Skin epidermis (tissue), 12 donors: ENCODE data around the gene IL17REL.

Source experiments
- H3K27ac ChIP-seq, 21 experiments: fragments of 200-600 bp; sonication (generic) in 11 of 21; one replicate each; pipeline ENCODE4 v1.5.0; 2020; ENCODE audit warnings: mild to moderate bottlenecking in 3 of 21, inconsistent platforms in 2 of 21, moderate library complexity in 2 of 21
- H3K4me3 ChIP-seq, 7 experiments: fragments of 200-600 bp; sonication (generic) in 2 of 7; one replicate each; pipeline ENCODE4 v1.5.0; 2020; ENCODE audit warnings: inconsistent platforms in 2 of 7, mild to moderate bottlenecking in 2 of 7, moderate library complexity in 1 of 7

The IL17REL gene

GRCh38 chr22:50010676-50011446 is 1.7 kb downstream of the IL17REL start:
- Histone ChIP-seq H3K4me3 (peak overlapping the region in 3 of 7 experiments; percentile 4 to 28 (median 14)), H3K27ac (peak overlapping the region in 7 of 21 experiments; percentile 18 to 70 (median 38))

- Histone ChIP-seq H3K27ac (peak overlapping the region in 4 of 21 experiments; percentile 34 to 70 (median 43)), H3K4me3 (peak overlapping the region in 3 of 7 experiments; percentile 4 to 28 (median 14))
Observed at GRCh38 chr22:50009765-50010675, 2.5 kb downstream of the IL17REL start.

DNA sequence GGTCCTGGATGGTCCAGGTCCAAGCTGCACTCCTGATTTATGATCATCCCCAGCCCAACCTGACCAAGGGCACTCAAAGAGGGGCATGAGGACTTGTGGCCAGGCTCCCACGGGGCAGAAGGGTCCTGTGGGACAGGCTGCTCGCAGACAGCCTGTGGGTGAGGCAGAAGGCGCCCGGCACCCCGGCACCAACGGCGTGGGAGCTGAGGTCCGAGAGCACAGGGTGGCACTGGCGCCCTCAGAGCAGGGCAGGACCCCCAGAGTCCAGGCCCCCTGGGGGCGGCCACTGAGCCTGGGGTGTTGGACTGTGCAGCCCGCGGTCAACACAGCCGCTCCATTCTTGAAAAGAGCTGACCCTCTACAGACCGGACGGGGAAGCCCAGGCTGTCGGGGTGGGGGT is 3.3 kb downstream of the IL17REL start:
- Histone ChIP-seq H3K4me3 (no peak overlapping the region), H3K27ac (no peak overlapping the region)

- Histone ChIP-seq H3K4me3 (no peak overlapping the region), H3K27ac (no peak overlapping the region)
Observed at GRCh38 chr22:50008151-50009040, 4.2 kb downstream of the IL17REL start.

- no peak overlapping the region for H3K27ac ChIP-seq
- H3K4me3 ChIP-seq = no peak overlapping the region
Observed at GRCh38 chr22:50007057-50007511, 5.5 kb downstream of the IL17REL start.

- Histone ChIP-seq H3K27ac (no peak overlapping the region), H3K4me3 (no peak overlapping the region)
Observed at GRCh38 chr22:50004918-50005317, 7.6 kb downstream of the IL17REL start.

- Histone ChIP-seq H3K27ac (no peak overlapping the region), H3K4me3 (no peak overlapping the region)
Observed at GRCh38 chr22:50002791-50003190, 9.8 kb downstream of the IL17REL start.

DNA sequence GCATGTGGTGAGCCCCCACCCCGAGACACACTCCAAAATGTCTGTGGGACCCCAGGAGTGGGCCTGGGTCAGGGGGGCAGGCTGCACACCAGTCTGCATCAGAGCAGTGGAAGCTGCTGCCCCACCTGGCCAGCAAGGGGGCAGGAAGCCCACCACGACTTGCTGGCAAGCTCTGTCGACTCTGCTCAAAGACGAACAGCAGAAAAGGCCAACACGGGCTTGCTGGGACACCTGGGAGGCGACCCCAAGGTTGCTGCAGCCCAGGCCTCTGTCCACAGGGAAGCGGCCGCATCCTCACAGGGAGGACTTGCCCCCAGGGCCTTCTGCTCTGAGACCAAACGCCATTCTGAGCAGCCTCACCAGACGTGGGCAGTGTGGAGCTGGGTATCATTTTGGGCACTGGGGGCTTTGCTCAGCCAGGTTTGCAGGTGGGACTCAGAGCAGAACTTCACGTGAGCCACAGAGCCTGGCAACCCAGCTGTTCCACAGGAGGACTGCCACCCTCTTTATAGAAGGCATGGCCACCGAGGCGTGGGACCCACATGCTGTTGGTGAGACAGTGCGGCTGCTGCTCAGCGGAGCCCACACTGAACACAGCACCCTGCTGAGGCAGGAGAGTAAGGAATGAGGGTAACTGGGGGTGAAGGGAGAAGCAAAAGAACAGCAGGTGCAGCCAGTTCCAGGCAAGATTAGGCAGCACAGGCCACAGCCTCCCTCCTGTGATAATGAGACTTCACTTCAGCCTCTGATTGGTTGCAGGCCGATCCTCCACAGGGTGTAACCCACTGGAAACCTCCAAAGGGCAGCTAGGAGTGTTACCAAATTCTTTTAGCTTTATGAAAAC is 11.0 kb downstream of the IL17REL start:
- H3K27ac ChIP-seq = no peak overlapping the region
- H3K4me3 ChIP-seq = no peak overlapping the region

GRCh38 chr22:50000587-50001387 is 11.8 kb downstream of the IL17REL start:
- Histone ChIP-seq H3K4me3 (no peak overlapping the region), H3K27ac (no peak overlapping the region)

DNA sequence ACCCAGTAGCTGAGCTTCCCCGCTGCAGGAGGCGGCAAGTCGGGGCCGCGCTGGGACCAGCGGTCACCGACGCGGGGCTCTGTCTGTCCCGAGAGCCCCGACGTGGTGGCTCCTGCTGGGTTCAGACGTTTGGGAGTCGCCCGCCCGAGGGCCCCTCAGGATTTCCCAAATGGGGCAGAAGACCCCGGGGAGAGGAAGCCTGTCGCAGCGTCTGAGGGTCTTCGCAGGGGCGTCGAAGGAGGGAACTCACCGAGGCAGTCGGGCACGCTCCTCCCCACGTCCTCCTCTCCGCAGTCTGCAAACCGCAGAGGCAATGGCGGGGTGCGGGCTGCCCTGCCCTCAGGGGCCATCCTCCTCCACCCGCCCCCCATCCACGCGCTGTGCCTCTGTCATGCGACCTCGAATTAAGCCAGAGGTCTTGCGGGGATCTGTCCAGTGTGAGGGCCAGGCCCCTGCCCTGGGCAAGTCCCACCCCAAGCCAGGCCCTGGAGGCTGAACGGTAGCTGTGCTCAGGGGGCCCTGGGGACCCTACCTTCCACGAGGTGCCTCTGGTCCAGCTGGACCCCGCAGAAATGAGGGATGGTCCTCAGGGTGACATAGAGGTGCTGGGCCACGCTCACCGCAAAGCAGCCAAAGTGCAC is 12.5 kb downstream of the IL17REL start:
- Histone ChIP-seq H3K4me3 (no peak overlapping the region), H3K27ac (no peak overlapping the region)

DNA sequence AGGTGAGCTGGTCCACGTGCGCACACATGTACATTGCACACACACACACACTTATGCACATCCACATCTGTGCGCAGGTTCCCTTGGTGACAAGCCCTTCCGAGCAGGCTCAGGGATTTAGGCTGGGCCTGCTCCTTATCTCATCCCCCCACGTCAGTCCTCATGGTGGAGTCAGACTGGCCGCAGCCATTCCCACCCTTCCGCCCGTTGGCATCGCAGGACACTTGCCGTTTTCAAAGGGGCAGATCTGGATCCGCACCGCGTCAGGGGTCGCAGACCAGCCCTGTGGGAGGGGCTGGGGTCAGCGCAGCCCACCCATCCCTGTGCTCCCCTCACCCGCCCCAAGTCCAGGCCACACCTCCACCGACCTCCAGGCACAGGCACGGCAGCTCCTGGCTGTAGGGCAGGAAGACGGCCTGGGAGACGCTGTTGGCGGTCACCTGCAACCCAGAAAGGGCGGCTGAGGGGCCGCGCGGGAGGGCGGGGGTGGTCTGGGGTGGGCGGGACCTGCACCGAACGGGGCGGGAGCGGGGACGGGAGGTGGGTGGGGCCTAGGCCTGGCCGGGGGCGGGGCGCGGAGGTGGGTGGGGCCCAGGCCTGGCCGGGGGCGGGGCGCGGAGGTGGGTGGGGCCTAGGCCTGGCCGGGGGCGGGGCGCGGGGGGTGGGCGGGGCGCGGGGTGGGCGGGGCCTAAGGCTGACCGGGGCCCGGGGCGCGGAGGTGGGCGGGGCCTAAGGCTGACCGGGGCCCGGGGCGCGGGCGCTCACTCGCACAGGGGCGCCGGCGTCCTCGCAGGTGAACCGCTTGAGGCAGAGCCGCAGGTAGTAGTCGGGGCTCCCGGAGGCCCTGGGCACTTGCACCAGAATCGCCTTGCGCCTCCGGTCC is 13.3 kb downstream of the IL17REL start:
- H3K4me3 ChIP-seq = no peak overlapping the region
- no peak overlapping the region for H3K27ac ChIP-seq

GRCh38 chr22:49998718-49999062 is 13.9 kb downstream of the IL17REL start:
- H3K27ac ChIP-seq = no peak overlapping the region
- H3K4me3 ChIP-seq = no peak overlapping the region

DNA sequence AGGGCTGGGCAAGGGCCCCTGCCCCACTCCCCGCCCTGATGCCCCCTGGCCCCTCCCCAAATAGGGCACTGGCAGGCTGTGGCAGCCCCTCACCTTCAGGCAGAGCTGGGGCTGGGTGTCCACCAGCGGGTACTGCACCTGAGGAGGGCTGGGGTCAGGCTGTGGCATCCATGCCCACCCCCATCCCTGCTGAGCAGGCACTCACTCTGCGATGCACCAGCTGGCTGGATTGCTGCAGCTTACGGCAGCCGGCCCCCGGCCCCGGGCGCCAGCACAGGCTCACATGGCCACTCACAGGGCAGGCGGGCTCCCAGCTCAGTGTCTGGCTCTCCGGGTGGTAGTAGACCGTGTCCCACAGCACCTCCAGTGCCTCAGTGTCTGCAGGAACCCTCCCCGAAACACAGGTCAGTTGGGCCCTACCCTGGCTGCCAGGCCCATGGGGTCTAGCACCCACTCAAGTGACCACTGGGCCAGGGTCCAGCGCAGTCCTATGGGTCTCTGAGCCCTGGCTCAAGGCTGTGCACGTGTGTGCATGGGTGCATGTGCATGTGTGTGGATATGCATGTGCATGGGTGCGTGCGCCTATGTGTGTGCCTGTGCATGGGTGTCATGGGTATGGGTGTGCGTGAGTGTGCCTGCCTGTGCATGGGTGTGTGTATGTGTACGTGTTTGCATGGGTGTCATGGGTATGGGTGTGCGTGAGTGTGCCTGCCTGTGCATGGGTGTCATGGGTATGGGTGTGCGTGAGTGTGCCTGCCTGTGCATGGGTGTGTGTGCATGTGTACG is 14.4 kb downstream of the IL17REL start:
- H3K4me3 ChIP-seq = no peak overlapping the region
- no peak overlapping the region for H3K27ac ChIP-seq

- Histone ChIP-seq H3K4me3 (no peak overlapping the region), H3K27ac (no peak overlapping the region)
Observed at GRCh38 chr22:49997251-49997599, 15.3 kb downstream of the IL17REL start.

GRCh38 chr22:49996518-49997250 is 15.9 kb downstream of the IL17REL start:
- Histone ChIP-seq H3K27ac (no peak overlapping the region), H3K4me3 (no peak overlapping the region)
